WERI-Rb-1 (cell line): ENCODE data around the gene ACADL.

ENCODE experiments used
- DNase-seq: peaks from one replicate; pipeline ENCODE4 v3.0.0-alpha.2; 2020
- H3K27ac ChIP-seq: fragments of 250-450 bp; sonication (Bioruptor Pico); 2 replicates; pipeline ENCODE4 v1.5.1; 2020; ENCODE audit warnings: mild to moderate bottlenecking, moderate library complexity
- H3K27me3 ChIP-seq: fragments of 250-450 bp; sonication (Bioruptor Pico); 2 replicates; pipeline ENCODE4 v1.5.1; 2021; ENCODE audit warnings: mild to moderate bottlenecking, low read depth, moderate library complexity; ENCODE audit not compliant: insufficient read depth, severe bottlenecking
- H3K36me3 ChIP-seq: fragments of 250-450 bp; sonication (Bioruptor Pico); 2 replicates; pipeline ENCODE4 v1.5.1; 2020; ENCODE audit warnings: mild to moderate bottlenecking, moderate library complexity
- H3K4me3 ChIP-seq: 2 replicates; pipeline ENCODE4 v1.5.1; 2011; ENCODE audit warnings: low read depth, mild to moderate bottlenecking, control low read depth, low read length
- H3K9me3 ChIP-seq: fragments of 250-450 bp; sonication (Bioruptor Pico); 2 replicates; pipeline ENCODE4 v1.5.1; 2021; ENCODE audit warnings: mild to moderate bottlenecking, moderate library complexity; ENCODE audit not compliant: severe bottlenecking
- TF ChIP-seq, protein P1 (sequence below): IDR thresholded peaks from 2 replicates; pipeline ENCODE4 v1.5.1; 2011; ENCODE audit warnings: low read depth, mild to moderate bottlenecking, control low read depth, inconsistent platforms, low read length

The ACADL gene

DNA sequence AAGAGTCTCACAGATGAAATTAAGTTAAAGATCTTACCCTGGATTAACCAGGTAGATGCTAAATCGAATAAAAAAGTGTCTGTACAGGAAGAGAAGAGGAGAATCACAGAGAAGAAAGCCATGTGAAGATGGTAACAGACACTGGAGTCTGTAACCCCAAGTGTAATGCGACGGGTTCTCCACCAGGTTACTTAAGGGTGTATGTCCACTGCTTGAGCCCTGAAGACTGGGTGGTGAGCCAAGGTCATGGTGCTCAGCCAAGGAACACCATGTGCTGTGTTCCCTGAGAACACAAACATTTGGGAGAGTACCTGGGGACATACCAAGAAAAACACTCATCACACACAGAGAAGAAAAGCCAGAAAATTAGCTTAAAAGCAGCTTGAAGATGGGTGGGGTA lies 8.2 kb upstream of the ACADL start:
- no peak overlapping the region for H3K27ac ChIP-seq
- H3K27me3 ChIP-seq = no peaks in the 10 kb centered on the region
- TF ChIP-seq, protein P1, sequence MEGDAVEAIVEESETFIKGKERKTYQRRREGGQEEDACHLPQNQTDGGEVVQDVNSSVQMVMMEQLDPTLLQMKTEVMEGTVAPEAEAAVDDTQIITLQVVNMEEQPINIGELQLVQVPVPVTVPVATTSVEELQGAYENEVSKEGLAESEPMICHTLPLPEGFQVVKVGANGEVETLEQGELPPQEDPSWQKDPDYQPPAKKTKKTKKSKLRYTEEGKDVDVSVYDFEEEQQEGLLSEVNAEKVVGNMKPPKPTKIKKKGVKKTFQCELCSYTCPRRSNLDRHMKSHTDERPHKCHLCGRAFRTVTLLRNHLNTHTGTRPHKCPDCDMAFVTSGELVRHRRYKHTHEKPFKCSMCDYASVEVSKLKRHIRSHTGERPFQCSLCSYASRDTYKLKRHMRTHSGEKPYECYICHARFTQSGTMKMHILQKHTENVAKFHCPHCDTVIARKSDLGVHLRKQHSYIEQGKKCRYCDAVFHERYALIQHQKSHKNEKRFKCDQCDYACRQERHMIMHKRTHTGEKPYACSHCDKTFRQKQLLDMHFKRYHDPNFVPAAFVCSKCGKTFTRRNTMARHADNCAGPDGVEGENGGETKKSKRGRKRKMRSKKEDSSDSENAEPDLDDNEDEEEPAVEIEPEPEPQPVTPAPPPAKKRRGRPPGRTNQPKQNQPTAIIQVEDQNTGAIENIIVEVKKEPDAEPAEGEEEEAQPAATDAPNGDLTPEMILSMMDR = no peak
- no peaks in the 10 kb centered on the region for H3K36me3 ChIP-seq
- no peak overlapping the region for H3K4me3 ChIP-seq
- H3K9me3 ChIP-seq = no peaks in the 10 kb centered on the region
- DNase-seq = no peak

DNA sequence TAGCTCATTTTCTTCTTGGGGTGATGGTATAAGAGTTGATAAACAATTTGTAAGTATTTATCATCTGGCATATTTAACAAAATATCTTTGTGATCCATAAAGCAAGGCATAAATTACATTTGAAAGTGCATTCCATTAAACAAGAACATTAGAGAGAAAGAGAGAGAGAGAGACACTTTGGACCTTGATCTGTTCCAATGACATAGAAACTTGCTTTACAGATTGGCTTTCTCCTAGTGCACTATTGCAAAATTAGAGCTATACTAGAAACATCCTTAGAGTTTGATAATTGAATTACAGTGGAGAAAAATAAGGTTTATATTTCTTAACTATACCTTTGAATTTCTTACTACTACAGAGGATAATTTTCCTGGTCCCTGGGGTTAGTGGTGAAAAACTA lies 5.7 kb upstream of the ACADL start:
- H3K9me3 ChIP-seq = no peaks in the 10 kb centered on the region
- H3K27me3 ChIP-seq = no peaks in the 10 kb centered on the region
- TF ChIP-seq, protein P1 = no peak
- no peak overlapping the region for H3K27ac ChIP-seq
- DNase-seq = no peak
- no peak overlapping the region for H3K4me3 ChIP-seq
- no peaks in the 10 kb centered on the region for H3K36me3 ChIP-seq

DNA sequence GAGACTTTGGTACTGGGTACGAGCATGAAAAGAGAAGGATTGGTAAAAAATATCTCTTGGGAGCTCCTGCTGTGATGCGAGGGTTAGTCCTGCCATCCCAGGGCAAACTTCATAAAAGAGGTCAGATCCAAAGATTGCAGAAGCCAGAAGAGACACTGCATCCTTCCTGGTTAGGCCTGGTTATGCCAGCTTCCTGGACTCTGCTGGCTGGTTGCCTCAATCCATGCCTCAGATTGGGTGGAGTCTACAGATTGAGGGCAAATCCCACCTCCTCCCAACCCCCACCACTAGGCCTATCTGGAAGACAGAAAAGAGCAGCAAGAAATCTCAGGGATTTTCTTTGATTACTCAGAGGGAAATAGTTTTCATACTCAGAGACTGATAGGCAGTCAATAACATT lies 5.3 kb upstream of the ACADL start:
- H3K27ac ChIP-seq = no peak overlapping the region
- H3K4me3 ChIP-seq = no peak overlapping the region
- TF ChIP-seq, protein P1 = no peak
- H3K9me3 ChIP-seq = no peaks in the 10 kb centered on the region
- no peaks in the 10 kb centered on the region for H3K36me3 ChIP-seq
- no peaks in the 10 kb centered on the region for H3K27me3 ChIP-seq
- DNase-seq = no peak

DNA sequence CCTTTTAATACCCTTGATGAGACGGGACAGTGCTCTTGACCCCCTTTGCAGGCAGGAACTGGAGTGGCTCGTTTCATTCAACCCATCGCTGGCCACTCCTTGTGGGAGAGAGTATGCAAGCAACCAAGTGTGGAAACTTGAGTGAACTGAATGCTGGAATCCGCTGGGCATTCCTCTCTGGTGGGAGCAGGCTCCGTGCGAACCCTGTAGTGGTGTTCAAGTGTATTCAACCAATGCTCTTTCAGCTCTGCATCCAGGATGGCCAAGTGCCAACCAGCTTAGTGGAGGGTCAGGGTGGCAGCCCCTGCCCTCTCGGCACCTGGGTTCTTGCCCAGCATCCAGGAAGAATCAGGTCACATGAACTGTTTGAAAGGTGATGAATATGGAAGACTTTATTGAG lies 3.3 kb upstream of the ACADL start:
- Histone ChIP-seq H3K9me3 (no peaks in the 10 kb centered on the region), H3K36me3 (no peaks in the 10 kb centered on the region), H3K4me3 (no peak overlapping the region), H3K27me3 (no peaks in the 10 kb centered on the region), H3K27ac (no peak overlapping the region)
- no peak for DNase-seq
- TF ChIP-seq, protein P1 = no peak

DNA sequence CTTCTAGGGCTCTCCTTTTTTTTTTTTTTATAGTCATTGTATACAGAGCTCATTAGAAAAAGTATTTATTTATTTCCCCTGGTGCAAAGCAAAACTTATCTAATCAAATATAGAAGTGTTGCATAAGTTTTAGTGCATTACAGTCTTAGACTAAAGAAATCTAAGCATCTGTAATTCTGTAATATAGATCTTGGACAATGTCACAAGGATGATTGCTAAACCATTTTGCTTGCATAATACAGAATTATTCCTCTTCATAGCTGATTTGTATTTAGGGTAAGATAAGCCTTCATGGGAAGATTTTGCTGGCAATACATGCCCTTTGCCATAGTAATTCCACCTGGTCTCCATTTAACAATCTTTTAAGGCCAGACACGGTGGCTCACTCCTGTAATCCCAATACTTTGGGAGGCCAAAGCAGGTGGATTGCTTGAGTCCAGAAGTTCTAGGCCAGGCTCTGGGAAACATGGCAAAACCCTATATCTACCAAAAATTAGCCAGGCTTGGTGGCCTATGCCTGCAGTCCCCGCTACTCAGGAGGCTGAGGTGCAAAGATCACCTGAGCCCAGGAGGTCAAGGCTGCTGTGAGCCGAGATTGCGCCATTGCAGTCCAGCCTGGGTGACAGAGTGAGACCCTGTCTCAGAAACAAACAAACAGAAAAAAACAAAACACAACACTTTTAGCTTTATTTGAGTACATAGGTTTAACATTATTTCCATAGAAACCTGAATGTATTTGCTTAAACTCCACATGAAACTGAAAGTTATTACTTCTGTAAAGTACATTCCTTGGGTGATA lies 2.2 kb upstream of the ACADL start:
- Histone ChIP-seq H3K9me3 (no peaks in the 10 kb centered on the region), H3K27me3 (no peaks in the 10 kb centered on the region), H3K27ac (no peak overlapping the region), H3K36me3 (no peaks in the 10 kb centered on the region), H3K4me3 (no peak overlapping the region)
- TF ChIP-seq, protein P1 = no peak
- DNase-seq = no peak

DNA sequence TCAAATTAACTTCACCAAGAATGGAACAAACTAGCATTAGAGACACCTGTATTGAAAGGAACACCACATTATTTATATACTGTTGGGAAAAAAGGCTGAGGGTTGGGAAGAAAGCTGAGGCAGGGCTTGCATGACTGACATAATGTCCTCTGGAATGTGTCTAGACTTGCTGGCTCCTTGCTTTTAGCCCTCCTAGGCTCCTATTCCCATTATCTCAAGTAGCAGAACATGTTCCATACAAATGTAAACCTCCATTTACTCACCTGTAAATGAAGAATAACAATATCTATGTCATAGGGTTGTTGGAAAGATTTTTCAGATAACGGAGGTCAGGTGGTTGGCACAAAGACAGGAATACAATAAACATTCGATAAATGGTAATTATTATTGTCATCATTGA lies 976 bp upstream of the ACADL start:
- no peak overlapping the region for H3K4me3 ChIP-seq
- DNase-seq = no peak
- no peaks in the 10 kb centered on the region for H3K27me3 ChIP-seq
- H3K27ac ChIP-seq = no peak overlapping the region
- H3K36me3 ChIP-seq = no peaks in the 10 kb centered on the region
- TF ChIP-seq, protein P1 = no peak
- H3K9me3 ChIP-seq = no peaks in the 10 kb centered on the region
